ENCODE data around the gene P2RY2. TPM values are rescaled to one million over a fixed set of nuclear protein-coding genes. Genes with fewer than 3 reads are reported as not detected.

The P2RY2 gene
- total and polyA plus RNA-seq, 2 donors (not counting 1 experiment from before 2014, with no cell fraction given) = 0.05 to 0.17 TPM

DNA sequence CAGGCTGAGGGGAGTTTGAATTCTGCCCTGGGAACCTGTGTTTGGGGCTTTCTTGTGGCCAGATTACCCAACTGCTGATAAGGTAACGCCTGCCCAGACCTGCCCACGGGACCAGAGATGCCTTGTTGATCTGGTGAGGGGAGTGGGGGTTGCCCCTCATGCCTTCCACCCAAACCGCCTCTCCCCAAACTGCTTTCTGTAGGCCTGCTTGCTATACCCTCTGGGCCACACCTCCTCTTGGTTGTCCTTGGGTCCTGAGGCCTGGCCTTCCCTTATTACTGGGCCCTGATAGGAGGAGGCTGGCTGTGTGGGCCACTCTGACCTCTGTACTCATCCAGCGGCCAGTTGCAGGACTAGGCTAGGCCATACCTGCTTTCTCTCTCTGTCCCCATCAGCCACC is 3.4 kb downstream of the P2RY2 start:
- H3K27me3 ChIP-seq (ENCODE audit: control insufficient read depth, insufficient read depth, low read length) = peaks cover 34% of the 10 kb centered on the region
- H3K36me3 ChIP-seq (ENCODE audit: control insufficient read depth, insufficient read depth, low read length) = no peaks in the 10 kb centered on the region
- DNase-seq (ENCODE audit: low read depth in 2 of 2) = no peak
- H3K4me3 ChIP-seq (replicated peaks in 1 of 4; ENCODE audit: control extremely low read depth in 1 of 4, insufficient read depth in 1 of 4, low read depth in 3 of 4, low read length in 4 of 4) = no peak overlapping the region
- H3K4me2 ChIP-seq (ENCODE audit: extremely low read depth, insufficient read depth, low read length) = no peak overlapping the region
- TF ChIP-seq, protein P1, sequence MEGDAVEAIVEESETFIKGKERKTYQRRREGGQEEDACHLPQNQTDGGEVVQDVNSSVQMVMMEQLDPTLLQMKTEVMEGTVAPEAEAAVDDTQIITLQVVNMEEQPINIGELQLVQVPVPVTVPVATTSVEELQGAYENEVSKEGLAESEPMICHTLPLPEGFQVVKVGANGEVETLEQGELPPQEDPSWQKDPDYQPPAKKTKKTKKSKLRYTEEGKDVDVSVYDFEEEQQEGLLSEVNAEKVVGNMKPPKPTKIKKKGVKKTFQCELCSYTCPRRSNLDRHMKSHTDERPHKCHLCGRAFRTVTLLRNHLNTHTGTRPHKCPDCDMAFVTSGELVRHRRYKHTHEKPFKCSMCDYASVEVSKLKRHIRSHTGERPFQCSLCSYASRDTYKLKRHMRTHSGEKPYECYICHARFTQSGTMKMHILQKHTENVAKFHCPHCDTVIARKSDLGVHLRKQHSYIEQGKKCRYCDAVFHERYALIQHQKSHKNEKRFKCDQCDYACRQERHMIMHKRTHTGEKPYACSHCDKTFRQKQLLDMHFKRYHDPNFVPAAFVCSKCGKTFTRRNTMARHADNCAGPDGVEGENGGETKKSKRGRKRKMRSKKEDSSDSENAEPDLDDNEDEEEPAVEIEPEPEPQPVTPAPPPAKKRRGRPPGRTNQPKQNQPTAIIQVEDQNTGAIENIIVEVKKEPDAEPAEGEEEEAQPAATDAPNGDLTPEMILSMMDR (conservative IDR thresholded peaks at IDR 0.05 in 1 of 2, IDR thresholded peaks at IDR 0.05 in 1 of 2; ENCODE audit: low read depth in 1 of 2, low read length in 2 of 2) = no peak
- no peak for TF ChIP-seq EZH2 (IDR thresholded peaks at IDR 0.05; ENCODE audit: low read length, missing control alignments)
- H3K9me3 ChIP-seq (ENCODE audit: control insufficient read depth, insufficient read depth, low read depth, low read length) = no peaks in the 10 kb centered on the region
- H2AFZ ChIP-seq (ENCODE audit: low read length) = no peak overlapping the region
- no peaks in the 10 kb centered on the region for H3K79me2 ChIP-seq (ENCODE audit: control insufficient read depth, insufficient read depth, low read length)
- no peak overlapping the region for H3K27ac ChIP-seq (ENCODE audit: insufficient read depth, low read length)
- H3K9ac ChIP-seq (ENCODE audit: insufficient read depth, low read length) = no peak overlapping the region
- no peaks in the 10 kb centered on the region for H4K20me1 ChIP-seq (ENCODE audit: control insufficient read depth, extremely low read depth, insufficient read depth, low read length)
- no peaks in the 10 kb centered on the region for H3K4me1 ChIP-seq (ENCODE audit: control insufficient read depth, extremely low read depth, insufficient read depth, low read length)

DNA sequence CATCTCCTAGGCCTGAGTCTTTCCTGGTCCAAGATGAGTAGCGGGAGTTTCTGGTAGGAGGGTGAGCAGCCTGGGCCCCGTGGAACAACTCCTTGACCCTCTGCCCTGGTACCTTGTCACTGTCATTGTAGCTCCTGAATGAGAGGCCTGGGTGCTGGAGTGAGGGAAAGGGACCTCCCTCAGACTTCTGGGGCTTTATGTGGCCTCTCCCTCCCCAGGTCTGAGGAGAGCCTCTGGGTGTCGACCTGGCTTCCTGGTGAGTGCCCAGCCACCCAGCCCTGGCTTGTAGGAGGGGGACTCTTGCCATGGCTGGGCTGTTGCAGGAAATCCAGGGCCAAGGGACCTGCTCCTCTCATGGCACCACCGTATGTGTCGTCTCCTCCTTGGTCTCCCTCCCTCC is 3.9 kb downstream of the P2RY2 start:
- TF ChIP-seq, protein P1 (conservative IDR thresholded peaks at IDR 0.05 in 1 of 2, IDR thresholded peaks at IDR 0.05 in 1 of 2; ENCODE audit: low read depth in 1 of 2, low read length in 2 of 2) = no peak
- TF ChIP-seq EZH2 (IDR thresholded peaks at IDR 0.05; ENCODE audit: low read length, missing control alignments) = no peak
- H3K36me3 ChIP-seq (ENCODE audit: control insufficient read depth, insufficient read depth, low read length) = no peaks in the 10 kb centered on the region
- no peaks in the 10 kb centered on the region for H3K9me3 ChIP-seq (ENCODE audit: control insufficient read depth, insufficient read depth, low read depth, low read length)
- H3K9ac ChIP-seq (ENCODE audit: insufficient read depth, low read length) = no peak overlapping the region
- H2AFZ ChIP-seq (ENCODE audit: low read length) = no peak overlapping the region
- DNase-seq (ENCODE audit: low read depth in 2 of 2) = no peak
- H3K4me3 ChIP-seq (replicated peaks in 1 of 4; ENCODE audit: control extremely low read depth in 1 of 4, insufficient read depth in 1 of 4, low read depth in 3 of 4, low read length in 4 of 4) = no peak overlapping the region
- peaks cover 34% of the 10 kb centered on the region for H3K27me3 ChIP-seq (ENCODE audit: control insufficient read depth, insufficient read depth, low read length)
- no peak overlapping the region for H3K4me2 ChIP-seq (ENCODE audit: extremely low read depth, insufficient read depth, low read length)
- H3K79me2 ChIP-seq (ENCODE audit: control insufficient read depth, insufficient read depth, low read length) = no peaks in the 10 kb centered on the region
- no peaks in the 10 kb centered on the region for H3K4me1 ChIP-seq (ENCODE audit: control insufficient read depth, extremely low read depth, insufficient read depth, low read length)
- no peaks in the 10 kb centered on the region for H4K20me1 ChIP-seq (ENCODE audit: control insufficient read depth, extremely low read depth, insufficient read depth, low read length)
- no peak overlapping the region for H3K27ac ChIP-seq (ENCODE audit: insufficient read depth, low read length)

DNA sequence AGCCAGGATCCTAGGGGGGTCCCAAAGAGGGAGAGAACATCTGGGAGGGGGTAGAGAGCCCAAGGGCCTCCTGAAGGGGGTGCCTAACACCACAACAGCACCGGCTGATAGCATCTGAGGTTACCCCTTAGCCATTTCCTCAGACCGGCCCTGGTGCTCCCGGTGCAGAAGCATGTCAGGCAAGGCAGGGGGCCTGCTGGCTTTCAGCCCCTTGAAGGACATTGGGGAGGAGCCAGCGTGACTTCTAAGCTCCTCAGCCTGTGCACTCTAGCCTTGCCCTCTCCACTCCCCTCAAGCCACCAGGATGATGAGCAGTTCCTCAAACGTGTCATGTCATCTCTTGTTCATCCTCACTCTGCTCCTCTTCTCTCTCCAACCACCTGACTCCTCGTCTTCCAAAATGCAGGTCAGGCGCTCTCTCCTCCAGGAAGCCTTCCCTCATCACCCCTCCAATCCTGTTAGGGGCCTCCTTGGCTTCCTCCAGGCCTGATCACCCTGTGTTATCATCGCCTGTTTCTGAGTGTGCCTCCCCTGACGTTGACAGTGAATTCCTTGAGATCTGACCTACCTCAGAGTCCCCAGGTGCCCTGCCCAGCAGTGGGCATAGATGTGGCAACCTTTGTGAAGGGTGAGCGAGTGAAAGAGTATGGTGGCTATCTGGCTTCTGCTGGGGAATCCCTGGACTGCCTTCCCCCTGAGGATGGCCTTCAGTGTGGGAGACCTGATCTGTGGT is 6.1 kb downstream of the P2RY2 start:
- Histone ChIP-seq H3K4me1 (ENCODE audit: control insufficient read depth, extremely low read depth, insufficient read depth, low read length) (no peaks in the 10 kb centered on the region), H3K4me2 (ENCODE audit: extremely low read depth, insufficient read depth, low read length) (no peak overlapping the region)

More for the DNA sequence above, 6.1 kb downstream of the P2RY2 start:
- H3K27me3 ChIP-seq (ENCODE audit: control insufficient read depth, insufficient read depth, low read length) = peaks cover 21% of the 10 kb centered on the region
- H3K9me3 ChIP-seq (ENCODE audit: control insufficient read depth, insufficient read depth, low read depth, low read length) = no peaks in the 10 kb centered on the region
- no peaks in the 10 kb centered on the region for H3K36me3 ChIP-seq (ENCODE audit: control insufficient read depth, insufficient read depth, low read length)
- H3K27ac ChIP-seq (ENCODE audit: insufficient read depth, low read length) = no peak overlapping the region
- DNase-seq (ENCODE audit: low read depth in 2 of 2) = no peak
- no peak overlapping the region for H3K9ac ChIP-seq (ENCODE audit: insufficient read depth, low read length)
- no peaks in the 10 kb centered on the region for H4K20me1 ChIP-seq (ENCODE audit: control insufficient read depth, extremely low read depth, insufficient read depth, low read length)
- H2AFZ ChIP-seq (ENCODE audit: low read length) = no peak overlapping the region
- no peak overlapping the region for H3K4me3 ChIP-seq (replicated peaks in 1 of 4; ENCODE audit: control extremely low read depth in 1 of 4, insufficient read depth in 1 of 4, low read depth in 3 of 4, low read length in 4 of 4)
- TF ChIP-seq, protein P1 (conservative IDR thresholded peaks at IDR 0.05 in 1 of 2, IDR thresholded peaks at IDR 0.05 in 1 of 2; ENCODE audit: low read depth in 1 of 2, low read length in 2 of 2) = no peak
- TF ChIP-seq EZH2 (IDR thresholded peaks at IDR 0.05; ENCODE audit: low read length, missing control alignments) = no peak
- no peaks in the 10 kb centered on the region for H3K79me2 ChIP-seq (ENCODE audit: control insufficient read depth, insufficient read depth, low read length)
